ENCODE results near the gene BCAM.

Gene BCAM

GRCh38 chr19:44792281-44792680 is 16.6 kb upstream of the BCAM start:
- no peak for DNase-seq

DNA sequence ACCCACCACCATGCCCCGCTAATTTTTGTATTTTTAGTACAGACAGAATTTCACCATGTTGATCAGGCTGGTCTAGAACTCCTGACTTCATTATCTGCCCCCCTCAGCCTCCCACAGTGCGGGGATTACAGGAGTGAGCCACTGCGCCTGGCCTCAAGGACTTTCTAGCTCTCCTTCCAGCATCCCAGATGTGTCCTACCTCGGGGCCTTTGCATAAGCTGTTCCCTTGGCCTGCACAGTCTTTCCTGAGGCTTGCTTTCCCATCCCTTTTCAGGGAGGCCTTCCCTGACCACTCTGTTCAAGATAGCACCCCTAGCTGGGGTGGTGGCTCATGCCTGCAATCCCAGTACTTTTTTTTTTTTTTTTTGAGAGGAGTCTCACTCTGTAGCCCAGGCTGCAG is 14.3 kb upstream of the BCAM start:
- DNase-seq = no peak

DNA sequence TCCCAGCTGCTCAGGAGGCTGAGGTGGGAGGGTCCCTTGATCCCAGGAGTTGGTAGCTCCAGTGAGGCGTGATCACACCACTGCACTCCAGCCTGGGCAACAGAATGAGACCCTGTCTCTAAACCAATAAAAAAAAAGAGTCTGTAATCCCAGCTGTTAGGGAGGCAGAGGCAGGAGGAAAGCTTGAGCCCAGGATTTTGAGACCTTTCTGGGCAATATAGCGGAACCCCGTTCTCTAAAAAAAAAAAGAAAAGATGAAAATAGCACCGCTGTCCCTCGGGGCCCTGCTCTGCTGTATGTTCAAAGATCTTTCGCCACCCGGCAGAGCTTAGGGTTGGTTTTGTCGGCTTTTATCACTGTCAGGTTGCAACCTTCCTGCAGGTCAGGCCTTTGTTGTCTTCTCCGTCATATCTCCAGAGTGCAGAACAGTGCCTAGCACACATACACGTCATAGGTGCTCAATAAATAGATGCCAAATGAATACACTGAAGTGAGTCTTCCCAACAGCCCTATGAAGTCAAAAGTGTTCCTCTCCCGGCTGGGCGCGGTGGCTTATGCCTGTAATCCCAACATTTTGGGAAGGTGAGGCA is 13.4 kb upstream of the BCAM start:
- no peak for DNase-seq

DNA sequence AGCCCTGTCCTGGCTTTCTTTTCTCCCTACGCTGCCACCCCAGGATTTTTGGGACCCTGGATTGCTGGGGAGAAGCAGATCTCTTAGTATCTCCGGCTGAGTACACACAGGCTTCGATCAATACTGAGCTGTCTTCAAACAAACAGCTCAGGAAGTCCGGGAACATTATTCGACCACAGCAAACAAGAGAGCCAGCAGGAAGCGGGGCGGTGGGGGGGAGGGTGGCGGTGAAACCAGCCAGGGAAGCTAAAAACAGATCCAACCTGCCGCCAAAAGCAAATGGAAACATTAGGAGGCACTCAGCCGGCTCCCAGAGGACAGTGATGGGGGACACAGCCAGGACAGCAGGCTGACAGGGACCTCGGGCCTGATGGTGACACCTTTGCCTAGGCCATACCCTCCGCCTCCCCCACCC is 12.2 kb upstream of the BCAM start:
- no peak for DNase-seq

DNA sequence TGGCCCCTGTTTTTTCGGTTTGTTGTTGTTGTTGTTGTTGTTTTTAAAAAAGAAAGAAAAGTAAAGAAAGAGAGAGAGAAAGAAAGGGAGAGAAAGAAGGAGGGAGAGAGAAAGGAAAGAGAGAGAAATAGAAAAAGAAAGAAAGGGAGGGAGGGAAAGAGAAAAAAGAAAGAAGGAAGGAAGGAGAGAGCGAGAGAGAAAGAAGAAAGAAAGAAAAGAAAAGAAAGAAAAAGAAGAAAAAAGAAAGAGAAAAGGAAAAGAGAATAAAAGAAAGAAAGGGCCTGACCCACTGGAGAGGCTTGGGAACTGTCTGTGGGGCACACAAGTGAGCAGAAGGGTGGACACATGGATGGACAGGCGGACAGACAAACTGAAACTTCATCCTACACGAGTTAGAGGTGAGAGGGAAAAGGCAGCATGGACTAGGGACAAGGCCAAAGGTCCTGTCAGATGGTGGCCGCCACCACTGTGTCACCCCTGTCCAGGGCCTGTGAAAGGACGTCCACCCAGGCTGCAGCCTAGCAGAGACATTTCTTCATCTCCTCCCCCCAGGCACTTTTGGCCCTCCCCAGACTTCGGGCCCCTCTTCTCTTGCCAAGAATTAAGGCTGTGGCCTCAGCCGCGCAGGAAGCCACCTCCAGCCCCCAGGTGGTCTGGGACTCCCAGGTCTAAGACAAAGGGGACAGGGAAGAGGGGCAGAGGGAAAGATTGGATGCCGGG is 9.1 kb upstream of the BCAM start:
- no peak for DNase-seq

GRCh38 chr19:44800461-44800860 is 8.4 kb upstream of the BCAM start:
- peak; percentile 67 for DNase-seq

- no peak for DNase-seq
Measured at GRCh38 chr19:44803442-44804428, 5.2 kb upstream of the BCAM start.

DNA sequence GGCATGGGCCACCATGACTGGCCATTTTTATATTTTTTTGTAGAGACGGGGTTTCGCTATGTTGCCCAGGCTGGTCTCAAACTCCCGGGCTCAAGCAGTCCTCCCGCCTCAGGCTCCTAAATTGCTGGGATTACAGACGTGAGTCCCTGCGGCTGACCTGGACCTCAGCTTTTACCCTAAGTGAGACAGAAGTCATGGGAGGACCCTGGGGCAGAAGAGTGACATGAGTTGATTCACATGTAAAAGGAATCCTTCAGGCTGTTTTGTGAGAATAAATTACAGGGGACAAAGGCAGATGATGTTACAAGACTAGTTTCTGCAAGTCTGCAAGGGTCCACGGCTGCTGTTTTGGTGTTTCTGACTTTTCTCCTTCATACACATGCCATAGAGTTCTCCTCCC is 2.6 kb upstream of the BCAM start:
- no peak for DNase-seq

- no peak for DNase-seq
Measured at GRCh38 chr19:44807162-44807561, 1.7 kb upstream of the BCAM start.

GRCh38 chr19:44807652-44808462 is 1.0 kb upstream of the BCAM start:
- DNase-seq = no peak

- no peak for DNase-seq
Measured at GRCh38 chr19:44809577-44810233, 802 bp downstream of the BCAM start.

DNA sequence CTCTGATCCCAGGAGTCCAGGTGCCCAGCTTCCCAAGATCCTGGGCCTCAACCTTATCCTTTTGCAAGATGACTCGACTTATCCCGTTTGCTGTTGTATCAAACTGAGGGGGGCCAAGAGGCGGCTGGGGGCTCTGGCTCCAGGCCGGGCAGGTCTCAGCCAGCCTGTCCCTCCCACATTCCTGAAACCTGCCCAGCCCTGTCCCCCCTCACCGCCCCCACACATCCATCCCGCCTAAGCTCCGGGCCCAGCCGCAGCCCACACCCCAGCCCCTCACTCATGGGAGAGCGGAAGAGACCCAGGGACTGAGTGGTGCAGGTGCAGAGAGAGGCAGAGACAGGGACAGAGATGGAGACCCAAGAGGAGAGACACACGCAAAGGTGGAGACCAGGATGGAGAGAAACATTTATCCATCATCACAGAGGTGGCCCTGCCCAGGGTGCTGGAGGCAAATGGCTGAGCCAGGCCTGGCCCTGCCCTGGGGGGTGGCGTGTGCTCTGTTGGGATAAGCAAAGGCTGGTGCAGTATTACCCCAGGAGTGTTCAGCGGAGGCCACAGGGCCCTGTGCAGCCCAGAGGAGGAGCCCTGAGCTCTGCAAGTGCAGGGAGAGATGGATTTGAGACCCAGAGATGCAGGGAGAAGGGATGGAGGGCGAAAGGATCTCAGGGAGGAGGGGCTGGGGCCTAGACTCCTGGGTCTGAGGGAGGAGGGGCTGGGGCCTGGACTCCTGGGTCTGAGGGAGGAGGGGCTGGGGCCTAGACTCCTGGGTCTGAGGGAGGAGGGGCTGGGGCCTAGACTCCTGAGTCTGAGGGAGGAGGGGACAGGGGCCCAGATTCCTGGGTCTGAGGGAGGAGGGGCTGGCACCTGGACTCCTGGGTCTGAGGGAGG is 1.6 kb downstream of the BCAM start:
- DNase-seq = no peak

GRCh38 chr19:44811122-44811419 is 2.2 kb downstream of the BCAM start:
- no peak for DNase-seq

GRCh38 chr19:44812142-44812718 is 3.3 kb downstream of the BCAM start:
- DNase-seq = no peak

DNA sequence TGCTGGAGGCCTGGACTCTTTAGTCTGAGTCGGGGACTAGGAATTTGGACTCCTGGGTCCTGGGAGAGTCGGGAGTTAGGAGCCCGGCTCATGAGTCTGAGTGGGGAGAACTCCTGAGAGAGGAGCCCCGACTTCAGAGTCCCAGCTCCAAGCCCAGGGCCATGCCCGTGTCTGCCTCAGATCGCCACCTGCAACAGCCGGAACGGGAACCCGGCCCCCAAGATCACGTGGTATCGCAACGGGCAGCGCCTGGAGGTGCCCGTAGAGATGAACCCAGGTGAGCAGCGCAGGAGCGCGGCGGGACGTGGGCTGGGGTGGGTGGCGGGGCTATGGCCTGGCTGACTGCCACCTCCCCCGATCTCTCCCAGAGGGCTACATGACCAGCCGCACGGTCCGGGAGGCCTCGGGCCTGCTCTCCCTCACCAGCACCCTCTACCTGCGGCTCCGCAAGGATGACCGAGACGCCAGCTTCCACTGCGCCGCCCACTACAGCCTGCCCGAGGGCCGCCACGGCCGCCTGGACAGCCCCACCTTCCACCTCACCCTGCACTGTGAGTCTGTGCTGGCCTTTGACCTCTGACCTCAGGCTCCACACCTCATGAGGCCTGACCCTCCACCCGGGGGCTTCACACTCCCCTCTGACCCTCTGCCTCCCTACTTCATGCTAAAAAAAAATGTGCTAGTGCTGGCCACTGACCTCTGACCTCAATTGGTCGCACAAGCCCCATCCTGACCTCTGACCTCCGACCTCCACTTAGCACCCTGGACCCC is 4.4 kb downstream of the BCAM start:
- DNase-seq = no peak

- DNase-seq = no peak
Measured at GRCh38 chr19:44813841-44814470, 5.1 kb downstream of the BCAM start.

DNA sequence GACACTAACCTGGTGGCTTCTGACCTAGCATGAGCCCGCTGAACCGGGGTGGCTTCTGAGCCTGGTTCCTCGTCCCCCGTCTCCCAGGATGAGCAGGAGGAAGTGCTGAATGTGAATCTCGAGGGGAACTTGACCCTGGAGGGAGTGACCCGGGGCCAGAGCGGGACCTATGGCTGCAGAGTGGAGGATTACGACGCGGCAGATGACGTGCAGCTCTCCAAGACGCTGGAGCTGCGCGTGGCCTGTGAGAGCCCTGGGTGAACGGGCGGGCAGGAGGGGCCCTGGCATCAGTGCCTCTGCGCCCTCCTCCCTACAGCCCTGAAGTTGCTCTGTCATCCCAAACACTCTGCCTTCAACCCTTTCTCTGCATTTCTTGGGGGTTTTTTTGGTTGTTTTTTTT is 5.6 kb downstream of the BCAM start:
- no peak for DNase-seq

DNA sequence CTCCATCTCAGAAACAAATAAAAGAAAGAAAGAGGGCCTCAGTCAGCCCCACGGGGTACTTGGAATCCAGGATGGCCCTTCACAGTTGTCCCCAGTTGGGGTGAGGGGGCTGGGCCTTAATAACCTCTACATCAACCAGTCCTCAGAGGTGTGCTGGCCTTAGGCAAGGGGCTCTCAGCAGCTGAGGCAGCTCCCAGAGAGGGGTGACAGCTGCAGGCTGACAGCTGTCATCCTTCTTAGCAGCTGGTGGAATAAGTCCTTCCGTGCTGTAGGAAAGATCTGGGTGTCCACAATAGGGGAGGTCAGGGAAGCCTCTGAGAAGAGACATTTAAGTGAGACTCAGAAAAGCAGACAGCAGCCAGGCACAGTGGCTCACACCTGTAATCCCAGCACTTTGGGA is 7.4 kb downstream of the BCAM start:
- no peak for DNase-seq

GRCh38 chr19:44817725-44818465 is 9.0 kb downstream of the BCAM start:
- no peak for DNase-seq

Data from activated CD4-positive, alpha-beta T cell treated with anti-CD3 and anti-CD28 coated beads for 1 hour (primary cell).